ENCODE data around the gene NTPCR.
"Not testable (repeated sequence)": the region's sequence is repeated elsewhere in the genome, so short reads cannot be mapped to it uniquely, and the experiment has no call there.

NTPCR gene, protein sequence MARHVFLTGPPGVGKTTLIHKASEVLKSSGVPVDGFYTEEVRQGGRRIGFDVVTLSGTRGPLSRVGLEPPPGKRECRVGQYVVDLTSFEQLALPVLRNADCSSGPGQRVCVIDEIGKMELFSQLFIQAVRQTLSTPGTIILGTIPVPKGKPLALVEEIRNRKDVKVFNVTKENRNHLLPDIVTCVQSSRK

DNA sequence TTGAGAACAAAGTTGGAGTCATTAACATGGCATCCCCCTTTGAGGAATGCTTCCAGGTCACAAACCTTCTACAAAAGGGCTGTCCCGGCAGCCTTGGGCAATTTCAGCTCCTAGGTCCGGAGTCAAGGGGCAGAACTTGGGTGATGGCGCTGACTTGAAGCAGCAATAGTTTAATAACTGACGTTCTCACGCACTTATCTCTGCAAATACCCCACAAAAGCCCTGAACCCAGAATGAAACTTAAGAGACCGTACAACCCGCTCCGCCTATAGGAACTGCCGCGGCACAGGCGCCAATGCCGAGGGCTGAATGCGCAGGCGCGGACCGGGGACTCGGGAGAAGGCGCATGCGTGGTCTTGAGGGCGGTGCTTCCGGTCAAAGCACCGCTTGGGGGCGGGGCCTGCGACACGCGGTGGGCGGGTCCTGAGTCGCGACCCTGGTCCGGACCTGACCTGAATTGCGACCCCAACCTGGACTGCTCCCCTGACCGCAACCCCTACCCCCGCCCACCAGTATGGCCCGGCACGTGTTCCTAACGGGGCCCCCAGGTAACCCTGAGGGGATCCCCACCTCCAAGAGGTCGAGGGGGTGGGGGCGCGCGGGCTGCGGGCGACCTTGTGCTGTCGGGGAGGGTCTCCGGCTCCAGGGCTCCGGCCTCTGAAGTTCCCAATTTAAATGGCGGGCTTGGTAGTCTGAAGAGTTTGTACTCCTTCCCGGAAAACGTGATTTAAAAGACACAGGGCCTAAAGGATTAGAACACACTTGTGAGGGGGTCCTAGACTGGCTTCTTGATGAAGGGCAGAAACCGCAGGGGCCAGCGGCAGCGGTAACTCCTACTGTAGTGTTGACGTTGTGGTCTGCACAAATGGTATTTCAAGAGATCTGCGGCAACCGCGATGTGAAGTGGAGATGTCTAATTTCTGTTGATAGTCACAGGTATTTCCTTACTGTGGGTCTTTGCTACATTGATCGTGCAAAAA lies at the start of gene NTPCR:
TSS of gene NTPCR (plus strand) at position 415 of the 980 bp plus-strand sequence. CDS start at position 515, 100 bp downstream.
- peak; percentile 94 for DNase-seq

DNA sequence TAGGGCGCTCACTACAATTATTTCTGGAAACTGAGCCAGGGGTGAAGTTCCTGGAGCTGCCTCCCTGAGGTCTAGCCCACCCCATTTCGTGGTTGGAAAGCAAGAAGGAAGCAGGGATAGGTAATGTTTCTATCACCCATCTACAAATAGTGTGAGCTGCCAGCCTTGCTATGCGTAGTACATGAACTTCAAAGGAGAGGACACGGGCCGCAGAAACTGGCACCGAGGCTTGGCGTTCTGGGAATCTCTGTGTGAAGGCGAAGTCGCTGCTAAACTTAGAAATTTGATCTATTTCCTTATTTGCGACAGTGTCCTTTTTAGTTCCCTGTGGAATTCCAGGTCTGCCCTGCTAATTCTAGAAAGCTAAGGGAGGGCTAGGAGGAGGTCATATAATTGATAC lies 49.6 kb upstream of the NTPCR start:
- no peak for DNase-seq

DNA sequence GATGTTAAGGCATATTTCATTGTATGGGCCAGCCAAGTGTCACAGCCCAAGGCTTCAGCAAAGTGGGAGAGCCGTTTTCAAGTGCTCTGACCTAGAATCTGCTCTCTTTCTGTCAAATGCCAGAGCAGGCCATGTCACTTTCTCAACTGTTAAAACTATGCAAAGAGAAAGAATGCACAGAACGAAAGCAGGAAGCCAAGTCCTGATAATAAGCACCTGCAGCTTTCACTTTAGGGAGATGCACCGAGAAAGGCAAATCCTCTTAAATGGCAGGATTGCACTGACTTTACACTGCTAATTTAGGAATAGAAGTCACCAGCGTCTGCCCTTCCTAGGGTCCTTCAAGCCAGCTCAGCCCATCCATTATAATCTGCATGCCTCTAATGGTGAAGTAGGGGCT lies 49.2 kb upstream of the NTPCR start:
- no peak for DNase-seq

DNA sequence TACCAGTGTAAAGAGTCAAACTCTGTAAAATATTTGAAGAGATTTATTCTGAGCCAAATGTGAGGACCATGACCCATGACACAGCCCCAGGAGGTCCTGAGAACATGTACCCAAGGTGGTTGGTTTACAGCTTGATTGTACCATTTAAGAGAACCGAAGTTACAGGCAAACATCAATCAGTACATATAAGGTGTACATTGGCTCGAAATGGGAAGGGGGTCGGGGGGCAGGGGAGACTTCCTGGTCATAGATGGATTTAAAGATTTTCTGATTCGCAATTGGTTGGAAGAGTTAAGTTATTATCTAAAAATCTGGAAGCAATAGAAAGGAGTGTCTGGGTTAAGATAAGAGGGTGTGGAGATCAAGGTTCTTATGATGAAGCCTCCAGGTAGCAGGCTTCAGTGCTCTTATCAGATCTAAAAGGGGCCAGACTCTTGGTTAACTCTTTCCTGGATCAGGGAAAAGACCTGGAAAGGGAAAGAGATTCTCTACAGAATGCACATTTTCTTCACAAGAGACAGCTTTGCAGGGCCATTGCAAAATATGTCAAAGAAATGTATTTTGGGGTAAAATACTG lies 47.5 kb upstream of the NTPCR start:
- DNase-seq = no peak

DNA sequence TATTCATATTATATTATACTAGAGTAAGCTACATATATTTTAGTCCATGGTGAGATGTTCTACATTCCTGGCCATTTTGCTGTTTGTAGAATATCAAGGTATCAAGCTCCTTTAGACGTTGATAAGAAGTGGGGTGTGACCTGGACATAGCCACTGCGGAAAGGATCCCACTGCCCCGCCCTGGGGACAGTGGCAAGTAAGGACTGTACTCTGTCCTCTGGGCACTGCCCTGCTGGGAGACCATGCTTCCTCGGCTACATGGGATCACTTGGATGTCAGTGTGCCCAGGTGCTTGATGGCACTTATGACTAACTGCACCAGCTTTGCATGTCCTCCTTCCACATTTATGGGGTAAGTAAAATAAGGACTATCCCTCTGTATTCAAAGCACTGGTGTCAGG lies 46.3 kb upstream of the NTPCR start:
- no peak for DNase-seq

GRCh38 chr1:232904566-232904965 lies 45.8 kb upstream of the NTPCR start:
- no peak for DNase-seq

DNA sequence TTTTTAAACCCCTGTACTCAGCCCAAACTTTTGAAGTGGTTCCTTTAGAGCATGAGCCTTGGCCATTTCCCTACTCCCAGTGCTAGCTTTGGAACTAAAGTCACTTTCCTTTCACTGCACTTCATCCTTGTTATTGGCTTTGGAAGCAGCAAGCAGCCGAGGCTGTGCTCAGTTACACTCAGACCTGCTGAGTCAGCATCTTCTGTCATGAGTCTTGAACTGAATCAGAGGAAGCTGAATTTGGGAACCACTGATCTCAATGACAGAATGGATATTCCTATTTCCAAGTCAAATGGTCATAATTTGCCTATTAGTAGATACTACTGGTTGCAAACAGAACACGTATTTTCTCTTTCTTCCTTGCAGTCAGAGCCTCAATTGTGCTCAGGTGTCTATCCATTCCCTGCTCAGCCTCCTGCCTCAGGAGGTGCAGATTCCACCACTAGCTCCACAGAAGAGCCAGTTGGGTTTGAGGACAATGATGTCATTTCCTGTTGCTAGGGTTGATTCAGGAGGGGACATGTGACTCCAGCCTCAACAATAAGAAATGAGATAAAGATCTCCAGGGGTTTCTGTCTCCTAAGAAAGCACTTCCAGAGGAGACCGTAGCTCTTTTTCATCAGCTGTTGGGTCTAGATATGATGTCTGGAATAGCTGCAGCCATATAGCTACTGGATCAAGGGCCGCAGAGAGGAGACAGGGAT lies 44.9 kb upstream of the NTPCR start:
- peak; percentile 51 for DNase-seq

- DNase-seq = no peak
These were observed 44.0 kb upstream of the NTPCR start for GRCh38 chr1:232906441-232906840.

DNA sequence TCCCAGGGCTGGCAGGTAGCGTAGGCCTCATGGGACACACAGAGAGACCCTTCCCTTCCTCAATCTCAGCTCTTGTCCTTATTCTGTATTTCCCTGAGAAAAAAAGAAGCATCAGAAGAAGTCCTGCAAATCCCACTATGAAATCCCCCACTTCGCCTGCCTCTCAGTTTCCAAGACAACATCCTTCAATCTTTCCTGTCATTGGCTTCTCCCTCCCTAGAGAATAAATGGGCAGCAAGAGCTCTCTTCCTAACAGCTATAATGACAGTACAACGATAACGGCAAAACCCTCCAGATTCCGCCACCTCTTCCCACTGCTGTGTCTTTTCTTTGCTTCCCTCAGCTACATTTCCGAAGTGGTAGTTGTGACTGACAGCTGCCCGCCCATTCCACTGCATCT lies 41.6 kb upstream of the NTPCR start:
- DNase-seq = no peak

GRCh38 chr1:232909752-232910151 lies 40.7 kb upstream of the NTPCR start:
- DNase-seq = no peak

DNA sequence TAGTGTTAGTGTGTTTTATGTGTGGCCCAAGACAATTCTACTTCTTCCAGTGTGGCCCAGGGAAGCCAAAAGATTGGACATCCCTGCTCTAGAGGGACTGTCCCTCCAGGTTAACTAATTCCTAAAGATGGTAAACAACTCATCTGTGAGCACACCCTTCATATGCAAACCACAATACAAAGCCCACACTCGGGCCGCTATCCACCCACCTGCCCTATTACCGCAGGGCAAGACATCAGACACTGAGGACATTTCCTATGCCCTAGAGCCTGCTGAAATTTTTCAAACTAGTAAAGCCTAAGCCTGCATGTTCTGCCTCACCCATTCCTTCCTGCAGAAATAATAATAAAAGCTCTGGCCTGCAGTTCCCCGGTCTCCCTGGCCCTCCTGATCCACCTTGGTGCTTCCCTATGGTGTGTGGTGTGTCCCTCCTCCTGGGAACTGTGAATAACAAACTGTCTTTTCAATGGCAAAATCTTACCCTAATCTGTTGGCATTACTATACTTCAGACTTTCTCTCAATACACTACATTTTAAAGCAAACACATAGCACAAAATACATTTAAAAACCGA lies 39.3 kb upstream of the NTPCR start:
- no peak for DNase-seq

- no peak for DNase-seq
These were observed 37.4 kb upstream of the NTPCR start for GRCh38 chr1:232912845-232913580.

- DNase-seq = not testable (repeated sequence)
These were observed 36.1 kb upstream of the NTPCR start for GRCh38 chr1:232914271-232914670.

GRCh38 chr1:232915212-232915611 lies 35.2 kb upstream of the NTPCR start:
- no peak for DNase-seq

- no peak for DNase-seq
These were observed 33.4 kb upstream of the NTPCR start for GRCh38 chr1:232917053-232917452.

DNA sequence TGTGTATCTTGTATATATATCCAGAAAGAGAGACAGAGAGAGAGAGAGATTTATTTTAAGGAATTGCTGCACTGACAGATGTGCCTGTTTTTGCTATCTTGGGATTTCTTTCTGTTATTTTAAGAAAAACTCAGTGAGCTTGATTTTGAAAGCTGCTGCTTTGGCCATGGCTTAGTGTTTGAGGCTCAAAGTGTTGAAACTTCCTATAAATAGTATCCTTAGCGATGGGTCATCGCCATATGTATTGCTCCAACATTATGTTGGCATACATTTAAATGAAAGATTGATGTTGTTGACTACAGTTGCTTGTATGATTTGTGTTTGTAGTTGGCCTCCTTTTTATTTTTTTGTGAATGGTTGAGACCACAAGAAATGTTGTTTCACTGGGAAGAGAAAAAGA lies 29.0 kb upstream of the NTPCR start:
- DNase-seq = peak; percentile 22

- no peak for DNase-seq
These were observed 27.9 kb upstream of the NTPCR start for GRCh38 chr1:232922485-232922884.

- no peak for DNase-seq
These were observed 26.5 kb upstream of the NTPCR start for GRCh38 chr1:232923739-232924386.

GRCh38 chr1:232924874-232925273 lies 25.5 kb upstream of the NTPCR start:
- DNase-seq = no peak

GRCh38 chr1:232925421-232926220 lies 24.8 kb upstream of the NTPCR start:
- DNase-seq = no peak

DNA sequence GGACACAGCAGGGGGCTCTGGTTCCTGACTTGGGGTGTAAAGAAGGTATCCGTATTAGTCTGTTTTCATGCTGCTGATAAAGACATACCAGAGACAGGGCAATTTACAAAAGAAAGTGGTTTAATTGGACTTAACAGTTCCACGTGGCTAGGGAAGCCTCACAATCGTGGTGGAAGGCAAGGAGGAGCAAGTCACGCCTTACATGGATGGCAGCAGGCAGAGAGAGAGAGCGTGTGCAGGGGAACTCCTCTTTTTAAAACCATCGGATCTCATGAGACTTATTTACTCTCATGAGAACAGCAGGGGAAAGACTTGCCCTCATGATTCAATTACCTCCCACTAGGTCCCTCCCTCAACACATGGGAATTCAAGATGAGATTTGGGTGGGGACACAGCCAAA lies 23.2 kb upstream of the NTPCR start:
- DNase-seq = not testable (repeated sequence)

All from inflammatory macrophage treated with lipopolysaccharide for 4 hours (primary cell).